K562 (cell line): ENCODE data around the gene GMDS. TPM values are rescaled to one million over a fixed set of nuclear protein-coding genes. Genes with fewer than 3 reads are reported as not detected.

Source experiments
- ATAC-seq: fragments of 200-7000 bp; cut with Tn5 transposase; 3 replicates; pipeline ENCODE4 v1.9.1; 2020; ENCODE audit warnings: moderate library complexity
- BruUV-seq: library from RNA; stranded (reverse); fragments of 400-500 nt; replicated peaks from 2 replicates; lab custom pipeline; 2021; lab: Mats Ljungman, UMichigan
- CTCF ChIA-PET: fragments of 300-600 bp; formaldehyde crosslinking; extraction: SDS; loops from one replicate; lab custom pipeline; 2021; ENCODE audit warnings: low intra/inter-chr PET ratio; lab: Yijun Ruan, JAX
- POLR2A ChIA-PET: fragments of 300-600, 350-650 bp; sonication (Branson Sonifier 250); formaldehyde crosslinking; extraction: SDS; loops from one replicate; lab custom pipeline; 2021; ENCODE audit warnings: antibody characterized with exemption, inconsistent platforms; lab: Yijun Ruan, JAX
- DNase-seq, 4 experiments: peaks; one replicate each; pipeline versions ENCODE4 v3.0.0 to v3.0.0-alpha.2; 2011 to 2018; ENCODE audit warnings: low spot score in 3 of 4, mixed read lengths in 3 of 4; ENCODE audit errors: extremely low read depth in 1 of 4
- FAIRE-seq: peaks from 2 replicates; lab custom pipeline; 2011; peaks lifted over from hg19 to GRCh38; lab: Jason Lieb, UNC
- H2AFZ ChIP-seq: 2 replicates; pipeline ENCODE4 v1.6.0; 2011; ENCODE audit warnings: low read depth, low read length, control low read depth, inconsistent platforms
- H3K27ac ChIP-seq: fragments of 200-600 bp; 3 replicates; pipeline ENCODE4 v1.8.0; 2011; ENCODE audit warnings: low read depth, mild to moderate bottlenecking, control low read depth, inconsistent platforms, low read length, moderate library complexity, mixed read lengths; ENCODE audit errors: extremely low read depth
- H3K27me3 ChIP-seq, 2 experiments: fragments of 300-600 bp in 1 of 2; 2 replicates in 1 of 2; 3 replicates in 1 of 2; pipeline versions ENCODE4 v1.6.0 to v1.8.0; 2011; ENCODE audit warnings: inconsistent platforms in 2 of 2, low read length in 2 of 2, mild to moderate bottlenecking in 1 of 2, mixed read lengths in 1 of 2, moderate library complexity in 1 of 2; ENCODE audit not compliant: control insufficient read depth in 2 of 2, insufficient read depth in 2 of 2
- H3K36me3 ChIP-seq: fragments of 300-600 bp; 3 replicates; pipeline ENCODE4 v1.8.0; 2011; ENCODE audit warnings: mild to moderate bottlenecking, low read length, inconsistent platforms; ENCODE audit not compliant: control insufficient read depth, insufficient read depth
- H3K4me1 ChIP-seq, 2 experiments: fragments of 200-600 bp in 1 of 2; replicated peaks in 1 of 2; 2 replicates in 1 of 2; 3 replicates in 1 of 2; pipeline versions ENCODE4 v1.5.1 to v1.8.0; 2011; ENCODE audit warnings: inconsistent platforms in 2 of 2, low read length in 2 of 2, mild to moderate bottlenecking in 1 of 2, mixed read lengths in 1 of 2, moderate library complexity in 1 of 2; ENCODE audit not compliant: control insufficient read depth in 2 of 2, insufficient read depth in 2 of 2
- H3K4me2 ChIP-seq: 2 replicates; pipeline ENCODE4 v1.6.1; 2011; ENCODE audit warnings: low read length, control low read depth, inconsistent platforms, mixed read lengths; ENCODE audit not compliant: insufficient read depth
- H3K4me3 ChIP-seq: fragments of 200-600 bp; sonication (generic), shearing (Covaris generic); 2 replicates; pipeline ENCODE4 v1.5.1; 2016; ENCODE audit warnings: control low read depth, inconsistent platforms
- H3K79me2 ChIP-seq: fragments of 200-600 bp; 3 replicates; pipeline ENCODE4 v1.8.0; 2011; ENCODE audit warnings: low read length, inconsistent platforms; ENCODE audit not compliant: control insufficient read depth, insufficient read depth
- H3K9ac ChIP-seq, 2 experiments: 2 replicates each; pipeline versions ENCODE4 v1.6.0 to v1.6.1; 2011; ENCODE audit warnings: low read depth in 2 of 2, low read length in 2 of 2, control low read depth in 1 of 2, inconsistent platforms in 1 of 2, mild to moderate bottlenecking in 1 of 2, mixed read lengths in 1 of 2; ENCODE audit not compliant: insufficient read depth in 1 of 2
- H3K9me1 ChIP-seq: one replicate; pipeline ENCODE4 v1.6.0; 2011; ENCODE audit warnings: inconsistent platforms, mild to moderate bottlenecking, low read length, moderate library complexity; ENCODE audit not compliant: control insufficient read depth, insufficient read depth
- H3K9me3 ChIP-seq: replicated peaks from 2 replicates; pipeline ENCODE4 v1.5.1; 2011; ENCODE audit warnings: low read depth, low read length, inconsistent platforms; ENCODE audit not compliant: control insufficient read depth, insufficient read depth
- H4K20me1 ChIP-seq: replicated peaks from 2 replicates; pipeline ENCODE4 v1.6.1; 2011; ENCODE audit warnings: low read length, inconsistent platforms, mixed read lengths; ENCODE audit not compliant: control insufficient read depth, insufficient read depth
- BRF2 ChIP-seq: IDR thresholded peaks from 3 replicates; pipeline ENCODE4 v1.6.1; 2011; ENCODE audit warnings: borderline replicate concordance, mild to moderate bottlenecking; ENCODE audit not compliant: insufficient read length, insufficient read depth
- CBFA2T3 ChIP-seq: fragments of 450-650 bp; IDR thresholded peaks from 2 replicates; pipeline ENCODE4 v1.6.1; 2017
- ETS1 ChIP-seq: conservative IDR thresholded peaks from 2 replicates; pipeline ENCODE4 v1.6.1; 2011; ENCODE audit warnings: low read depth, mild to moderate bottlenecking, low read length; ENCODE audit not compliant: control insufficient read depth
- KDM5B ChIP-seq: fragments of 200-600 bp; sonication (generic); IDR thresholded peaks from 2 replicates; pipeline ENCODE4 v1.6.1; 2012; ENCODE audit warnings: low read depth, mild to moderate bottlenecking, moderate library complexity, low read length, control low read depth, inconsistent platforms; ENCODE audit not compliant: insufficient replicate concordance
- RBM14 ChIP-seq: fragments of 200-400 bp; formaldehyde crosslinking; IDR thresholded peaks from 2 replicates; pipeline ENCODE4 v1.6.1; 2018; ENCODE audit warnings: low read depth, mild to moderate bottlenecking, low read length, moderate library complexity, borderline replicate concordance; ENCODE audit not compliant: insufficient read depth
- TEAD2 ChIP-seq: fragments of 450-650 bp; IDR thresholded peaks from 2 replicates; pipeline ENCODE4 v1.6.1; 2016; ENCODE audit warnings: missing genetic modification characterization, control low read depth, missing compliant biosample characterization
- THRAP3 ChIP-seq: fragments of 450-650 bp; IDR thresholded peaks from 2 replicates; pipeline ENCODE4 v1.6.1; 2016; ENCODE audit warnings: mild to moderate bottlenecking, inconsistent platforms, borderline replicate concordance
- XRCC3 ChIP-seq: fragments of 450-650 bp; IDR thresholded peaks from 2 replicates; pipeline ENCODE4 v1.6.1; 2017; ENCODE audit warnings: mild to moderate bottlenecking, moderate library complexity
- ZNF134 ChIP-seq: fragments of 250-450 bp; sonication (Bioruptor Pico); conservative IDR thresholded peaks from 2 replicates; pipeline ENCODE4 v1.4.0; 2020
- ZNF707 ChIP-seq: fragments of 250-450 bp; sonication (Bioruptor Pico); conservative IDR thresholded peaks from 2 replicates; pipeline ENCODE4 v1.8.0; 2022; ENCODE audit warnings: inconsistent platforms, mild to moderate bottlenecking, moderate library complexity
- WGBS: fragments of 100-300 bp; shearing (Covaris generic); methylation state at CpG from one replicate; pipeline ENCODE4 v1.1.6; 2016; ENCODE audit warnings: low coverage, mixed read lengths; ENCODE audit not compliant: insufficient coverage; ENCODE audit errors: missing lambda C conversion rate; 5-methylcytosine and 5-hydroxymethylcytosine counted together
- in situ Hi-C: fragments of 300-500 bp; cut with MboI; formaldehyde crosslinking; loops from 4 replicates; pipeline ENCODE4 v1.15.0; 2018; ENCODE audit warnings: inconsistent platforms, mixed read lengths
- intact Hi-C: fragments of 100-400 bp; cut with micrococcal nuclease; formaldehyde crosslinking; loops from 2 replicates; pipeline ENCODE4 v1.14.2; 2022
- polyA plus RNA-seq, 8 experiments: library from polyadenylated mRNA; depleted of rRNA in 4 of 8; stranded (reverse) in 5 of 8; unstranded in 3 of 8; fragments of >200 nt; fragmentation: Nextera tagmentation in 2 of 8; fragmentation: Illumina TruSeq in 1 of 8; extraction: Ambion mirVana in 2 of 8; extraction: Trizol in 1 of 8; gene quantifications; 2 replicates each; pipeline versions ENCODE4 v1.2.1 to v1.2.3, GENCODE V29; 2011 to 2014; ENCODE audit warnings: inconsistent platforms in 1 of 8, missing spikeins in 1 of 8
- total RNA-seq, 7 experiments: library from RNA; depleted of rRNA in 6 of 7; stranded (reverse); fragments of >200 nt in 6 of 7; fragmentation: Illumina TruSeq in 2 of 7; extraction: Trizol in 2 of 7; gene quantifications; 2 replicates each; pipeline versions ENCODE4 v1.2.1 to v1.2.3, GENCODE V29; 2011 to 2021; ENCODE audit warnings: low replicate concordance in 1 of 7
- TF ChIP-seq, protein P1 (sequence below): fragments of 250-450 bp; sonication (Bioruptor Pico); IDR thresholded peaks from 2 replicates; pipeline ENCODE4 v1.4.0; 2020; ENCODE audit warnings: mild to moderate bottlenecking
- TF ChIP-seq, protein P2 (sequence below): fragments of 450-650 bp; IDR thresholded peaks from 2 replicates; pipeline ENCODE4 v1.6.1; 2017; ENCODE audit warnings: antibody characterized with exemption, mild to moderate bottlenecking
- TF ChIP-seq, protein P3 (sequence below): fragments of 250-450 bp; sonication (Bioruptor Pico); IDR thresholded peaks from 2 replicates; pipeline ENCODE4 v1.9.0; 2021; ENCODE audit warnings: mild to moderate bottlenecking

The GMDS gene
- total and polyA plus RNA-seq, 9 of the 15 experiments (the other 6 are each of a cell fraction or from before 2014, with no cell fraction given) = 0.48 to 31.8 (median 13.4) TPM

DNA sequence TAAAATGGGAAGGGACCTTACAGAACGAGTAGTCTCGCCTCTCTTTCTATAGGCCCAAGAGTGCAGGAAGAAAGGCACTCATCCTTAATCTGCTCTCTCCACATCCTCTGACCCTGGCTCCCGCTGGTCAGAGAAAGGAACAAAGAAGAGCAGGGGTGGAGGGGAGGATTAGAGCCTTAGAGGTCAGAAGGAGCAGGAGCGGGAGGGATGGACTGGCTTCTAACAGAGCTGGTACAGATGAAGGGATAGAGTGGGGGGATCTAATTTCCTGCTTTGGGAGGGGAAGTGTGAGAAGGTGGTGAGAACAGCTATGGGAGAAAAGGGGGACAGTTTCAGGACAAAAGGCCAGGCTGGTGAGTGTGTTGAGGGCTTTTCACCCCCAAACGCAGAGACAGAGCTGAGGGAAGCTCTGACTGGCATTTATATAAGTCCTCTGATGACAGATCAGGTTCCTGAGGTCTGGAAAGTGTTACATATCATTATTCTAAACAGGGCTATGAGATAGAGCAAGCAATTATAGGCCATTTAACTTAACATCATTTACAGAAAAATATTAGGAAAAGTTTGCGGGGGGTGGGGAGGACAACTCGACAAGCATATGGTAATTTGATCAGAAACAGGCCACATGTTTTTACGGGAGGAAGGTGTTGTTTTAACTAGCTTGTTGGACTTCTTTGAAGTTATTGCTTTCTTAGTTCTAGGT lies 524.6 kb downstream of the GMDS start:
- ATAC-seq = no peak
- Histone ChIP-seq H2AFZ (no peak overlapping the region), H4K20me1 (no peaks in the 10 kb centered on the region; the same call in 1 of the 2 replicates), H3K9me1 (no peaks in the 10 kb centered on the region), H3K79me2 (no peaks in the 10 kb centered on the region), H3K4me3 (no peak overlapping the region), H3K27me3 (peaks cover 0 to 9% of the 10 kb centered on the region in 2 experiments; a peak in 3 of 5 replicates), H3K4me1 (no peaks in the 10 kb centered on the region; a peak in 1 of 5 replicates), H3K9ac (no peak overlapping the region), H3K36me3 (no peaks in the 10 kb centered on the region), H3K27ac (no peak overlapping the region), H3K9me3 (no peaks in the 10 kb centered on the region), H3K4me2 (no peak overlapping the region)
- intact Hi-C loops = no loop called here
- in situ Hi-C loops = no loop called here
- POLR2A ChIA-PET = interaction anchor here (0.6 to 3.4 kb wide), 3 partner anchors 11 to 305 kb away, joined by 3 to 14 read pairs (median 4); no protein-coding TSS in a partner anchor
- BruUV-seq = no TSS peak
- CTCF ChIA-PET = no interaction called here
- no peak for FAIRE-seq
- DNase-seq = no peak
- WGBS = 10% methylated on average over 8 of the region's 8 CpGs
- TF ChIP-seq RBM14 = no peak
- TF ChIP-seq ETS1 = no peak
- TF ChIP-seq, protein P1, sequence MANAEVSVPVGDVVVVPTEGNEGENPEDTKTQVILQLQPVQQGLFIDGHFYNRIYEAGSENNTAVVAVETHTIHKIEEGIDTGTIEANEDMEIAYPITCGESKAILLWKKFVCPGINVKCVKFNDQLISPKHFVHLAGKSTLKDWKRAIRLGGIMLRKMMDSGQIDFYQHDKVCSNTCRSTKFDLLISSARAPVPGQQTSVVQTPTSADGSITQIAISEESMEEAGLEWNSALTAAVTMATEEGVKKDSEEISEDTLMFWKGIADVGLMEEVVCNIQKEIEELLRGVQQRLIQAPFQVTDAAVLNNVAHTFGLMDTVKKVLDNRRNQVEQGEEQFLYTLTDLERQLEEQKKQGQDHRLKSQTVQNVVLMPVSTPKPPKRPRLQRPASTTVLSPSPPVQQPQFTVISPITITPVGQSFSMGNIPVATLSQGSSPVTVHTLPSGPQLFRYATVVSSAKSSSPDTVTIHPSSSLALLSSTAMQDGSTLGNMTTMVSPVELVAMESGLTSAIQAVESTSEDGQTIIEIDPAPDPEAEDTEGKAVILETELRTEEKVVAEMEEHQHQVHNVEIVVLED (CRISPR knock-in tag) = no peak
- TF ChIP-seq, protein P2, sequence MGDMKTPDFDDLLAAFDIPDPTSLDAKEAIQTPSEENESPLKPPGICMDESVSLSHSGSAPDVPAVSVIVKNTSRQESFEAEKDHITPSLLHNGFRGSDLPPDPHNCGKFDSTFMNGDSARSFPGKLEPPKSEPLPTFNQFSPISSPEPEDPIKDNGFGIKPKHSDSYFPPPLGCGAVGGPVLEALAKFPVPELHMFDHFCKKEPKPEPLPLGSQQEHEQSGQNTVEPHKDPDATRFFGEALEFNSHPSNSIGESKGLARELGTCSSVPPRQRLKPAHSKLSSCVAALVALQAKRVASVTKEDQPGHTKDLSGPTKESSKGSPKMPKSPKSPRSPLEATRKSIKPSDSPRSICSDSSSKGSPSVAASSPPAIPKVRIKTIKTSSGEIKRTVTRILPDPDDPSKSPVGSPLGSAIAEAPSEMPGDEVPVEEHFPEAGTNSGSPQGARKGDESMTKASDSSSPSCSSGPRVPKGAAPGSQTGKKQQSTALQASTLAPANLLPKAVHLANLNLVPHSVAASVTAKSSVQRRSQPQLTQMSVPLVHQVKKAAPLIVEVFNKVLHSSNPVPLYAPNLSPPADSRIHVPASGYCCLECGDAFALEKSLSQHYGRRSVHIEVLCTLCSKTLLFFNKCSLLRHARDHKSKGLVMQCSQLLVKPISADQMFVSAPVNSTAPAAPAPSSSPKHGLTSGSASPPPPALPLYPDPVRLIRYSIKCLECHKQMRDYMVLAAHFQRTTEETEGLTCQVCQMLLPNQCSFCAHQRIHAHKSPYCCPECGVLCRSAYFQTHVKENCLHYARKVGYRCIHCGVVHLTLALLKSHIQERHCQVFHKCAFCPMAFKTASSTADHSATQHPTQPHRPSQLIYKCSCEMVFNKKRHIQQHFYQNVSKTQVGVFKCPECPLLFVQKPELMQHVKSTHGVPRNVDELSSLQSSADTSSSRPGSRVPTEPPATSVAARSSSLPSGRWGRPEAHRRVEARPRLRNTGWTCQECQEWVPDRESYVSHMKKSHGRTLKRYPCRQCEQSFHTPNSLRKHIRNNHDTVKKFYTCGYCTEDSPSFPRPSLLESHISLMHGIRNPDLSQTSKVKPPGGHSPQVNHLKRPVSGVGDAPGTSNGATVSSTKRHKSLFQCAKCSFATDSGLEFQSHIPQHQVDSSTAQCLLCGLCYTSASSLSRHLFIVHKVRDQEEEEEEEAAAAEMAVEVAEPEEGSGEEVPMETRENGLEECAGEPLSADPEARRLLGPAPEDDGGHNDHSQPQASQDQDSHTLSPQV = no peak
- no peak for TF ChIP-seq BRF2
- no peak for TF ChIP-seq ZNF134 (CRISPR knock-in tag)
- TF ChIP-seq KDM5B = no peak
- no peak for TF ChIP-seq THRAP3
- TF ChIP-seq CBFA2T3 = no peak
- TF ChIP-seq ZNF707 (CRISPR knock-in tag) = no peak
- TF ChIP-seq TEAD2 = no peak
- no peak for TF ChIP-seq XRCC3
- TF ChIP-seq, protein P3, sequence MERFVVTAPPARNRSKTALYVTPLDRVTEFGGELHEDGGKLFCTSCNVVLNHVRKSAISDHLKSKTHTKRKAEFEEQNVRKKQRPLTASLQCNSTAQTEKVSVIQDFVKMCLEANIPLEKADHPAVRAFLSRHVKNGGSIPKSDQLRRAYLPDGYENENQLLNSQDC = no peak
